Left ventricle myocardium inferior (tissue), 1 donor: ENCODE data around the gene SMIM10L1. TPM values are rescaled to one million over a fixed set of nuclear protein-coding genes. Genes with fewer than 3 reads are reported as not detected.

Experiments used
- DNase-seq: peaks from one replicate; pipeline ENCODE4 v3.0.0-alpha.2; 2020
- H3K27ac ChIP-seq: fragments of 200-600 bp; replicated peaks from 2 replicates; pipeline ENCODE4 v1.8.0; 2021
- H3K27me3 ChIP-seq: fragments of 200-600 bp; 2 replicates; pipeline ENCODE4 v1.8.0; 2021; ENCODE audit warnings: low read depth
- H3K36me3 ChIP-seq: fragments of 200-600 bp; 2 replicates; pipeline ENCODE4 v1.8.0; 2021
- H3K4me1 ChIP-seq: fragments of 200-600 bp; 2 replicates; pipeline ENCODE4 v1.8.0; 2021
- H3K4me3 ChIP-seq: fragments of 200-600 bp; 2 replicates; pipeline ENCODE4 v1.8.0; 2021; ENCODE audit warnings: mild to moderate bottlenecking, moderate library complexity
- H3K9me3 ChIP-seq: fragments of 200-600 bp; replicated peaks from 2 replicates; pipeline ENCODE4 v1.8.0; 2021
- intact Hi-C: fragments of 100-400 bp; cut with micrococcal nuclease; formaldehyde crosslinking; loops from one replicate; pipeline ENCODE4 v1.11.0; 2022
- total RNA-seq: library from RNA; stranded (reverse); fragmentation: NEBNext Ultra II Directional; extraction: Animal tissue kit (Norgen Biotek cat#: 25700); gene quantifications from one replicate; pipeline ENCODE4 v1.2.1, GENCODE V29; 2021
- TF ChIP-seq, protein P1 (sequence below): fragments of 200-600 bp; IDR thresholded peaks from 2 replicates; pipeline ENCODE4 v1.8.0; 2021; ENCODE audit warnings: antibody characterized with exemption, mild to moderate bottlenecking, borderline replicate concordance
- donor health status: DM: no; HTN: yes; CAD: no; lungs with severe emphysema.

Gene SMIM10L1
- total RNA-seq, 1 donor from 2014 or later = 17.2 TPM

DNA sequence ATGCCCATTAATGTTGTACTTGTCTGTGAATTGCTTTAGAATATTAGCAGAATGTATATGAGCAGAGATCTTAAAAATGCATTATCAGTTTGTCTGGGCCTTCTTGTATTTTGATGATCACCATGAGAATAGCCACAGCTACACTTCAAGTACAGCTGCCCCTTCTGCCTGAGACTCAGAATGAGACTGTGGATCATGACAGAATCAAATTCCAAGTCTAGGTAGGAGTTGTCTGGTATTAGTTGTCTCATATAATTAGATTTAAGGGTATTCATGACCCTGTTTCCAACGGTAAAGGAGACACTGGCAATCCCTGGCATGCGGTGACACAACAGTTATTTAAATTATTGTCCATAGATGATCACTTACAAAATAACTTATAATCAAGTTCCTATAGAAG, 18.3 kb upstream of the SMIM10L1 start:
- Histone ChIP-seq H3K27ac (no peak overlapping the region), H3K27me3 (no peaks in the 10 kb centered on the region), H3K4me1 (peaks cover 6% of the 10 kb centered on the region), H3K36me3 (no peaks in the 10 kb centered on the region), H3K9me3 (peaks cover 21% of the 10 kb centered on the region), H3K4me3 (no peak overlapping the region)
- intact Hi-C loops = no loop called here
- TF ChIP-seq, protein P1, sequence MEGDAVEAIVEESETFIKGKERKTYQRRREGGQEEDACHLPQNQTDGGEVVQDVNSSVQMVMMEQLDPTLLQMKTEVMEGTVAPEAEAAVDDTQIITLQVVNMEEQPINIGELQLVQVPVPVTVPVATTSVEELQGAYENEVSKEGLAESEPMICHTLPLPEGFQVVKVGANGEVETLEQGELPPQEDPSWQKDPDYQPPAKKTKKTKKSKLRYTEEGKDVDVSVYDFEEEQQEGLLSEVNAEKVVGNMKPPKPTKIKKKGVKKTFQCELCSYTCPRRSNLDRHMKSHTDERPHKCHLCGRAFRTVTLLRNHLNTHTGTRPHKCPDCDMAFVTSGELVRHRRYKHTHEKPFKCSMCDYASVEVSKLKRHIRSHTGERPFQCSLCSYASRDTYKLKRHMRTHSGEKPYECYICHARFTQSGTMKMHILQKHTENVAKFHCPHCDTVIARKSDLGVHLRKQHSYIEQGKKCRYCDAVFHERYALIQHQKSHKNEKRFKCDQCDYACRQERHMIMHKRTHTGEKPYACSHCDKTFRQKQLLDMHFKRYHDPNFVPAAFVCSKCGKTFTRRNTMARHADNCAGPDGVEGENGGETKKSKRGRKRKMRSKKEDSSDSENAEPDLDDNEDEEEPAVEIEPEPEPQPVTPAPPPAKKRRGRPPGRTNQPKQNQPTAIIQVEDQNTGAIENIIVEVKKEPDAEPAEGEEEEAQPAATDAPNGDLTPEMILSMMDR = no peak
- no peak for DNase-seq

GRCh38 chr12:11154400-11154925, 16.5 kb upstream of the SMIM10L1 start:
- Histone ChIP-seq H3K9me3 (peaks cover 21% of the 10 kb centered on the region), H3K36me3 (no peaks in the 10 kb centered on the region), H3K4me1 (peaks cover 23% of the 10 kb centered on the region), H3K27ac (no peak overlapping the region), H3K27me3 (no peaks in the 10 kb centered on the region), H3K4me3 (no peak overlapping the region)
- intact Hi-C loops = no loop called here
- DNase-seq = no peak
- TF ChIP-seq, protein P1 = no peak

GRCh38 chr12:11158885-11159444, 12.0 kb upstream of the SMIM10L1 start:
- Histone ChIP-seq H3K36me3 (no peaks in the 10 kb centered on the region), H3K9me3 (peaks cover 21% of the 10 kb centered on the region), H3K4me3 (no peak overlapping the region), H3K27ac (no peak overlapping the region), H3K27me3 (no peaks in the 10 kb centered on the region), H3K4me1 (peaks cover 20% of the 10 kb centered on the region)
- TF ChIP-seq, protein P1 = no peak
- intact Hi-C loops = no loop called here
- no peak for DNase-seq

DNA sequence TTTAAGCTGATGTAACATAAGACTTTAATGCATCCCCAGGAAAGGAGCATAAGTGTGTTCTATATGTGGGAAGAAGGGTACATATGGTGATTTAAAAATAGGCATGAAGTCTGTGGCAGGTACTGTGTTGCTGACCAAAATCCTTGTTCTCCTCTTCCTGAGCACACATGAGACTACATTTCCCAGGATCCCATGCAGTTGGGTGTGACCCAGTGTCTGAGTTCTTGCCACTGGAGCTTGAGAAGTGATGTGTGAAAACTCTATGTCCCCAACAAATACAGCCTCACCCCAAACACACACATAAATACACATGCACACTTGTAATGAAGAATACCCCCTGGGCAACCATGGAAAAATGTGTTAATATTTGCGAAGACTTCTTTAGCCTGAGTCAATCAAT, 8.5 kb upstream of the SMIM10L1 start:
- TF ChIP-seq, protein P1 = no peak
- intact Hi-C loops = no loop called here

DNA sequence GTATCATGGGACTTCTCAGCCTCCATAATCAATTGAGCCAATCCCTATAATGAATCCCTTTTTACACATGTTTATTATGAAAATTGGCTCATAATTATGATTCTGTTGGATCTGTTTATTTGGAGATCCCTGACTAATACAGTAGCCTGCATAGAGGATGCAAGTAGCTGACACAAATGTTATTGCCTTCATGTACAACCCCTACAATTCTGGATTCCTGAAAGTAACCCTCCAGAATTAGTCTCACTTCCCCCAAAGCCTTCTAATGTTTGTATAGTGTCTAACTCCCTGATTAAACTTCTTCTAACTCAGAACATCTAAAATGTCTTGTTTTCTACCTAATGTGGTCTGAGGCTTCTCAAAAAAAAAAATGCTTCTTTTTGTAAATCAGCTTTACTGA, 6.6 kb upstream of the SMIM10L1 start:
- H3K4me1 ChIP-seq = peaks cover 14% of the 10 kb centered on the region
- DNase-seq = no peak
- peaks cover 4% of the 10 kb centered on the region for H3K36me3 ChIP-seq
- intact Hi-C loops = no loop called here
- no peak overlapping the region for H3K27ac ChIP-seq
- TF ChIP-seq, protein P1 = no peak
- H3K4me3 ChIP-seq = no peak overlapping the region
- no peaks in the 10 kb centered on the region for H3K9me3 ChIP-seq
- no peaks in the 10 kb centered on the region for H3K27me3 ChIP-seq

More for the DNA sequence above, 8.5 kb upstream of the SMIM10L1 start:
- Histone ChIP-seq H3K4me1 (peaks cover 20% of the 10 kb centered on the region), H3K27ac (no peak overlapping the region), H3K36me3 (peaks cover 4% of the 10 kb centered on the region), H3K9me3 (no peaks in the 10 kb centered on the region), H3K4me3 (no peak overlapping the region), H3K27me3 (no peaks in the 10 kb centered on the region)
- DNase-seq = no peak
